GM21825 (cell line): ENCODE data around the gene IFNA16.
"Not testable (repeated sequence)": the region's sequence is repeated elsewhere in the genome, so short reads cannot be mapped to it uniquely, and the experiment has no call there.

ENCODE experiments used
- ATAC-seq: cut with Tn5 transposase; IDR thresholded peaks from one replicate; pipeline ENCODE4 v1.9.1; 2021; ENCODE audit warnings: mild to moderate bottlenecking, moderate library complexity; ENCODE audit not compliant: unreplicated experiment

Gene IFNA16

DNA sequence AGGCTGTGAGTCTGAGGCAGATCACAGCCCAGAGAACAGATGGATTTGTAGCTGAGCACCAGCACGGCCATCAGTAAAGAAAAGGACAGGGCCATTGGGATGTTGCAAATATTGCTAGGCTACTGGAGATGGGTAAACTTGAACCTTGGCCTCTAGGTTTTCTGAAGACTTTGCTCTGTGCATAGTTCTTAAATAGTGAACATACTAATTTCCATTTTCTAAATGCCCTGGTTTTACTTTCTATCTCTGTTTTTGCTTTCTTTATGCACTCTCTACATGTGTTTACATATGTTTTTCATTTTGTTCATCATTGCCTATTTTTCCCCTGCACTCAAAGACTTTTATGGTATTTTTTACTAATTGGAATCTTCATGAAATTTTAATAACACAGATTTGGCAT lies at the start of gene IFNA16:
IFNA16 (minus strand) TSS at position 101 of the 400 bp plus-strand sequence; CDS start at position 95, 6 bp downstream.
- ATAC-seq = not testable (repeated sequence)

DNA sequence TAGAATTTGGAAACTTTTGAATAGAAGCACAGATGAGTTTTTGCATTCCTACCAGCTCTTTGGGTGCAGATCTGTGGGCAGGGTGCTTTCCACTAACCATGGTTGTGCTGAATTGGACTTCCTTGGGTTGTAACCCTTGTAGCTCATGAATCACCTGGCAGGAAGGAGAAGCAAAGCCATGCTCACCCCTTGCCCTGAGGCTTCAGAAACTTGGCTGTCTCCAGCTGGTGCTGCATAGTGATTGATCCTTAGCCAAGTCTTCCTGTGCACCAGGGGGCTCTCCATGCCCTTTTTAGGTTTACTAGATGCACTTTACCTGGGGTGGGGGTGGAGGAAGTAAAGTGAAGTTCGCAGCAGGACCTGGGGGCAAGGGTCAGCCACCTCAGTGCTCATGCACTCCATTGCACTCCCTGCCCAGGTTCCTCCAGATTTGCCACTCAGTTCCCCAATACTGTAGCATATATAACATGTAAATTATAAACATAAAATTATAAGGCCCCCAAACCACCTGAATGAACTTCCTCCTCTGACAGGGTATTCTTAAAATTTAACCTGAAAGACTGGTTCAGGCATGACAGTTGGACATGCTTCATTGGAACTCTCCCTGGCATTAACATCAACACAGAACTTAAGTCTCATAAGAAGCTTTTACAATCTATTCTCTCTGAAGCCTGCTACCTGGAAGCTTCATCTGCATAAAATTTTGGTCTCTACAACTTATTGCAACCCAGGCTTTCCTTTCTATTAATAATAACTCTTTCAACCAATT lies 48.5 kb upstream of the IFNA16 start:
- ATAC-seq = no peak

DNA sequence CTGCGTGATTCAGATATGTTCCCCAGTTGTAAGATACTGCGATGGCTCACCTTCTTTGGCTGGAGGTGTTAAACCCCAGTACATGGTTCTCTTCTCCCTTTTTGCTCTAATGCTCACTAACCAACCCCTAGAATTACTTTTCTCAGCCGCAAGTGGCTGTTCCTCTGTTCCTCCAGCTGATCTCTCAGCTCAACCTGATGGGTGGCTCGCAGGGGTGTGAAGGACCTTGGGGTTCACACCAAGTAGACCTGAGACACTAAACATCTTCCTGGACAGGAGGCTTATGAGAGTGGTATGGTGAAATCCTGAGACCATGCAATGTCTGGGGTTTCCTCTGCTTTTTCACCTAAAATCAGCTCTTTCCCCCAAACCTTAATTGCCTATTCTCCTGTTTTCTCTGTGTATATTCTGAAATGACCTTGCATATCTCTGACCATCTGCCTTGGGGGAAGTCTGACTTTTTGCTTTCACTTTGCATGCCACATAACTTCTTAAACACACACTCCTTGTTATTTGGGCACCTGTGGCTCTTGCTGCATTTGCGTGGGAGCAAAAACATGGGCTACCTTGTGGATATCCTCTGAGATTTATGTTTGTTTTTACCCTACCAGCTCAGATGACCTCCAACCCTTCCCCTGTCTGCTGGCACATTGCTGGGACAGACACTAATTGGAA lies 38.6 kb upstream of the IFNA16 start:
- no peak for ATAC-seq

DNA sequence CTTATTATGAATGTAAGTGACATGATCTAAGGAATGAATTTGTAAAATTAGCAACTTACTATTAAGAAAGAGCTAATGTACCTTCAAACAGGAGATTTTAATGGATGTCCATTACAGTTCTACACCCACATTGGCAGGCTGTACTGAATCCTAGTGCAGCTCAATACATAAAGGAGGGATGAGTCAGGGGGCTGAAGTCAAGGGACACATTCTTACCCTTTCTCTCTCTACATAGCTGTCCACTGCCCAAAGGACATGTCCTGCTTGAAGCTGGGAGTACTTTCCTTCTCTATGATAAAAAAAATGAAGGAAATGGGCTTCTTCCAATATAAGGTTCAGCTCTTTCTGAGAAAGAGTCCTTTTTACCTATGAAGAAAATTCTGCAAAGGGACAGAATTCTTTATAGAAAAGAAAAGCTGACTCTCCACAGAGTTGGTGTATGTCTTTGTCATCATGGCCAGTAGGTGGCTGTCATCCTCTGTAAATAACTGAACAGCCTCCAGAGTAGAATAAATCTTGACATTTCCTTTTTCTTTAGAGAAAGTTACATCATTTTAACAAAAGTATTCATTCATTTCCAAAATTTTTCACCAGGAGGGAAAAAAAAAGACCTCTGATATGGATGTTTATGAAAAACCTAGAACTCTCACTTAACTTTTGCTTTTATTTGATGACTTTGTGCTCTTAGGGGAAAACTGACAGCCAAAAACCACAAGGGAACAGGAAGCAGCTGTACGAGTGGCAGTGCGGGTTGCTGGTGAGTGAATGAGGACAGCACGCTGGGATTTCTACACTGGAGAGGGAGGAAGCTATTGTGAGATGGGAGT lies 35.8 kb upstream of the IFNA16 start:
- peak; percentile 73 for ATAC-seq

DNA sequence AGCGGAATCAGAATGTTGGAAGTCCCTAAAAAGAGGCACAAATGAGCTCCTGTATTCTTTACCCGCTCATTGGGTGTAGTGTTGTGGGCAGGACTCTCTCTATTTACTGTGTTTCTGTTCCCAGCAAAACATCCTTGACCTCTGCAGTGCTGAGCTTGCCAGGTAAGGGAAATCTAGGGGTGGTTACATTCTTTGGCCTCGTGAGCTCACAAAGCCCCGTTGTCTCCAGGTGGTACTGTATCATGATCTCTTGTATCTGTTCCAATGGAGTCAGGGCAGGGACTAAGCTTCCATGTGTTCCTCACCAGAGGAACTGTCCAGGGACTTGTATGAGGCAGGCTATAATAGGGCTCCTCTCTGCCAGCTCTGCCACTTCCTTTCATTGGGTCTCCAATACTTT lies 34.5 kb upstream of the IFNA16 start:
- ATAC-seq = no peak

DNA sequence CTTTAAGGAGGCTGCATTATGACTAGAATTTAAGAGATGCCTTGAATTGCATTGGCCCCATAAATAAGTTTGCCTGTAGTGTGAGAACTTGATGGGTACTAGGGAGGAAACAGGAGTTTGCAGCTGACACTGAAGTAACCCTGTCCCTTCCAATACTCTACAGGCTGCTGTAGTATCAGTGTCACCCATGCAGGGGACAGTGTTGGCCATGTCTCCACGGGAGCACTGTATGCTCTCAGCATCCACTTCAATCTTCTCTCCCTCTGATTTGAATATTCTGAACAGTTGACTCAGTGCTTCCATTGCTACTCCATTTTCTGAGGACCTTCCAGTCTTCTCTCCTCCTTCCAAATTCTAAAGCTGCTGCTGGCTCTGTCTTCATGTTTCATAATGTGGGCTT lies 34.1 kb upstream of the IFNA16 start:
- ATAC-seq = no peak

DNA sequence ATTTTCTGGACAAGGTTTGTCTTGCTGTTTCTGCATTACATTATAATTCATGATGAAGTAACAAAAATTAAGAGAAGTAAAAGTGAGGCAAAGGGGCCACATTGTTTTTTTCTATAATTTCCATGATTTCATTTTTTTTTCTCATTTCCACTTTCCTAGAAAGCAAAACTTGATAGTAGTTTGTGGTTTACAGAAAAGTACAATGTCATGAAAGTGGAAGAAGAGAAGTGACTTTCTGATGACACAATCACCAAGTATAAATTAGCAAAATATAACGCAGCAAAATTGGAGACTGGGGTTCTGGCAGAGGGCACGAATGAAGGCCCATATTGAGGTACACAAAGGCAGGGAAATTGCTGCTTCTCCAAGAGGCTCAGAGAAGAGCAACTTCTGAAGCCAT lies 27.7 kb upstream of the IFNA16 start:
- no peak for ATAC-seq

DNA sequence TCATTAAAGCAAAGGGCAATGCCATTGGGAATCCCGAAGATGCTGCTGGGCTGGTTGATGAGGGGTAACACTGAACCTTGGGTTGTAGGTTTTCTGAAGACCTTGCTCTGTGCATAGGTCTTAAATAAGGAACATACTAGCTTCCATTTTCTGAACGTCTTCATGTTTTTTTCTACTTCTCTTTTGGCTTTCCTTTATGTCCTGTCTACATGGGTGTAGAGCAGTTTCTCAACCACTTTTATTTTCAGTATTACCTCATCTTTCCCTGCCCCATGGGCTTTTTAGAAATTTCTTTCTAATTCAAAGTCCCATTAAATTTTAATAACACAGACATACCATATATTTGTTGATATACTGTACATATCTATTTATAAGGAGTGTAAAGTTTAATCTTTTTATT lies 22.8 kb upstream of the IFNA16 start, which contains the start of gene IFNA14:
IFNA14 (minus strand) TSS at position 95 of the 400 bp plus-strand sequence; CDS start at position 25, 70 bp downstream.
- ATAC-seq = no peak

DNA sequence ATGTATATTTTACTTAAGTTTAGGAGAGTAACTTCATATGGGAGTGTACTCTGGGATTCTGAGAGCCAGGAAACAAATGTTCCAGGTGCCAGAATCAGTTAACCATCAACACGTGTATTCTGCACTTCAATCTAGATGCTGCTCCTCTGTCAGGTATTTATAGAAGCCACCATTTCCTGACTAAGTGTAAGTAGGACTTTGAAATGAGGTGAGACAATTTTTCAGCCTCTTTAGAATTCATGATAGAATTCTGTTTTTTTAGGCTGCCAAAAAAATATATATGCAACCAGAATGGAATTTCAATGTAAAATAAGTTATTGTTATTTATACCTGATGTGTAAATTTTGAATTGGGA lies 19.2 kb upstream of the IFNA16 start:
- not testable (repeated sequence) for ATAC-seq

DNA sequence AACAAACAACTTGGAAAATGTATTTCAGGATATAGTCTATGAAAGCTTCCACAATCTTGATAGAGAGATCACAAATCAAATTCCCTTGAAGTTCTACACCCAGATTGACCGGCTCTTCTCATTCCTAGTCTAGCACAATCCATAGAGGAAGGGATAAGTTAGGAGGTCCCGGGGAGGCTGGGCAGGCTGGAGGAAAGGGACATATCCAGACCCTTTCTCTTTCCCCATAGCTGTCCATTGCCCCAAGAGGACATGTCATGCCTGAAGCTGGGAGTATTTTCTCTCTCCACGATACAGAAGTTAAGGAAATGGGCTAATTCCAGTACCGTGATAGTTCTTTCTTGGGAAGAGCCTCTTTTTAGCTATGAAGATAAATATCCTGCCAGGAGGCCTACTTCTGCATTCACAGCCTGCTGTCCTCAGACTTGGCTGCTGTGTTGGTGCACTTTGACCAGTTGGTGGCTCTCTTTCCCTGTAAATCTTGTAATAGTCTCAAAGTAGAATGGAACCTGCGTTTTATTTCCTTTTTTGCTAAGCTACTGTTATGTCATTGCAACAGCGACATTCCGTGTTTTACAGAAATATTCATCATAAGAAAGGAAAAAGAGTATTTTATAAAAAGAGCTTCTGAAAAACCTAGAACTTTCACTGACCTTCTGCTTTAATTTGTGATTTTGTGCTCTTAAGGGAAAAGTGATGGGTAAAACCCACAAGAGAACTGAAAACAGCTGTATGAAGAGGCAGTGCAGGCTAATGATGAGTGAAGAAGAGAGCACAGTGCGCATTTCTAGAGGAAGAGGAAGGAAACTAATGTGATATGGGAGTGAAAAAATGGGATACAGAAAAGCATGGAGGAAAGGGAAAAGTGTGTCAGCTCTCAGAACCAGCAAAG lies 18.6 kb upstream of the IFNA16 start:
- ATAC-seq = peak; percentile 84

DNA sequence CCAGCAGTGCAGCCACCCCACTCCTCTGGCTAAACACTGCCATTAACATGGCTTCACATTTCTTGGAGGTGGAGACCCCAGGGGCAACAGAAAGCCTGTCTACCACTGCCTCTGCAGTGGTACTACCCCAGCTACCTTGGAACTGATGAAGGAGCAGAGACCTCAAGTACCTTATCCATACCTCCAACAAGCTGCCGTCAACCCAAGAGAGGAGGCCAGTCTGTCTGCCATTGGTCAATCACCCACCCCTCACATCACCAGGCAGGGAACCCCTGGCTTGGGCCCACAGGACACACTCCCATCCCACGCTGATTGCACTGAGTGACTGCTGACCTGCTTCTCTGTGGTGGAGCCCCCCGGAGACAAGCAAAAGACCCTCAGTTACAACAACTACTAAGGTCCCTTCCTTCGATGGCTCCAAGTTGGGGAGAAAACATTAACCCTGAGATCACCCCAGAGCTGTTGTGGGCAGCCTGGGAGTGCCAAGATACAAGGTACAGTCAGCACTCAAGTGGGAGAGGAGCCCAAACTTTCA lies 17.1 kb upstream of the IFNA16 start:
- ATAC-seq = no peak

DNA sequence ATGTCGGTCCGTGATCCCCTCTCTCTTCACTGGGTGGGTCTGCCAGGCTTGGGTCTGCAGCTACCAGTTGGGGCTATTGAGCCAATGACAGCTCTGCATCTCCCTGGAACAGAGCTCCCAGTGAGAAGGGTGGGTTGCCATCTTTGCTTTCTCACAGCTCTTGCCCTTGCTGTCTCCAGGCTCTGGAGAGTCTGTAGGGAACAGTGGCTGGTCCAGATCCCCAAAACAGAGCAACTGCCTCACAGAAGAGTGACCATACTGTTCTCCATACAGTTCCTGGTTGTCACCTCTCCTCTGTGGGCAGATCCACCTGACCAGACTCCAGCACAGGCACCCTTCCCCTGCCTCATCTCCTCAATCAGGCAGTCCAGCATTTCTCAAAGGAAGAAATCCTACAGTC lies 16.1 kb upstream of the IFNA16 start:
- no peak for ATAC-seq

DNA sequence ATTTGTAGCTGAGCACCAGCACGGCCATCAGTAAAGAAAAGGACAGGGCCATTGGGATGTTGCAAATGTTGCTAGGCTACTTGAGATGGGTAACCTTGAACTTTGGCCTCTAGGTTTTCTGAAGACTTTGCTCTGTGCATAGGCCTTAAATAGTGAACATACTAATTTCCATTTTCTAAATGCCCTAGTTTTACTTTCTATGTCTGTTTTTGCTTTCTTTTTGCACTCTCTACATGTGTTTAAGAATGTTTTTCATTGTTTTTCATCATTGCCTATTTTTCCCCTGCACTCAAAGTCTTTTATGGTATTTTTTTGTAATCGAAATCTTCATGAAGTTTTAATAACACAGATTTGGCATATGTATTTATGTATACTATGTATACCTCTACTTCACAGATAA lies 11.0 kb upstream of the IFNA16 start, which contains the start of gene IFNA17:
IFNA17 (minus strand) TSS at position 101 of the 400 bp plus-strand sequence; CDS start at position 52, 49 bp downstream.
- no peak for ATAC-seq

DNA sequence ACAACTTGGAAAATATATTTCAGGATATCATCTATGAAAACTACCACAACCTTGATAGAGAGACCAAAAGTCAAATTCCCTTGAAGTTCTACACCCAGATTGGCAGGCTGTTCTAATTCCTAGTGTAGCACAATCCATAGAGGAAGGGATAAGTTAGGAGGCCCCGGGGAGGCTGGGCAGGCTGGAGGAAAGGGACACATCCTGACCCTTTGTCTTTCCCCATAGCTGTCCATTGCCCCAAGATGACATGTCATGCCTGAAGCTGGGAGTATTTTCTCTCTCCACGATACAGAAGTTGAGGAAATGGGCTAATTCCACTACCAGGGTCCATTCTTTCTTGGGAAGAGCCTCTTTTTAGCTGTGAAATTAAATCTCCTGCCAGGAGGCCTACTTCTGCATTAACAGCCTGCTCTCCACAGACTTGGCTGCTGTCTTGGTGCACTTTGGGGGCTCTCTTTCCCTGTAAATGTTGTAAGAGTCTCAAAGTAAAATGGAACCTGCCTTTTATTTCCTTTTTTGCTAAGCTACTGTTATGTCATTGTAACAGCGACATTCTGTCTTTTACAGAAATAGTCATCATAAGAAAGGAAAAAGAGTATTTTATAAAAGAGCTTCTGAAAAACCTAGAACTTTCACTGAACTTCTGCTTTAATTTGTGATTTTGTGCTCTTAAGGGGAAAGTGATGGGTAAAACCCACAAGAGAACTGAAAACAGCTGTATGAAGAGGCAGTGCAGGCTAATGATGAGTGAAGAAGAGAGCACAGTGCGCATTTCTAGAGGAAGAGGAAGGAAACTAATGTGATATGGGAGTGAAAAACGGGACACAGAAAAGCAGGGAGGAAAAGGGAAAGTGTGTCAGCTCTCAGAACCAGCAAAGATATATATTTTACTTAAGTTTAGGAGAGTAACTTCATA lies 3.4 kb downstream of the IFNA16 start:
- peak; percentile 67 for ATAC-seq

DNA sequence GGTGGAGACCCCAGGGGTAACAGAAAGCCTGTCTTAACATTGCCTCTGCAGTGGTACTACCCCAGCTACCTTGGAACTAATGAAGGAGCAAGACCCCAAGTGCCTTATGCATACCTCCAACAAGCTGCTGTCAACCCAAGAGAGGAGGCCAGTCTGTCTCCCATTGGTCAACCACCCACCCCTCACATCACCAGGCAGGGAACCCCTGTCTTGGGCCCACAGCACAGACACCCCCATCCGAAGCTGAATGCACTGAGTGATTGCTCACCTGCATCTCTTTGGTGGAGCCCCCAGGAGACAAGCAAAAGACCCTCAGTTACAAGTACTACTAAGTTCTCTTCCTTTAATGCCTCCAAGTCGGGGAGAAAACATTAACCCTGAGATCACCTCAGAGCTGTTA lies 5.0 kb downstream of the IFNA16 start:
- ATAC-seq = not testable (repeated sequence)

DNA sequence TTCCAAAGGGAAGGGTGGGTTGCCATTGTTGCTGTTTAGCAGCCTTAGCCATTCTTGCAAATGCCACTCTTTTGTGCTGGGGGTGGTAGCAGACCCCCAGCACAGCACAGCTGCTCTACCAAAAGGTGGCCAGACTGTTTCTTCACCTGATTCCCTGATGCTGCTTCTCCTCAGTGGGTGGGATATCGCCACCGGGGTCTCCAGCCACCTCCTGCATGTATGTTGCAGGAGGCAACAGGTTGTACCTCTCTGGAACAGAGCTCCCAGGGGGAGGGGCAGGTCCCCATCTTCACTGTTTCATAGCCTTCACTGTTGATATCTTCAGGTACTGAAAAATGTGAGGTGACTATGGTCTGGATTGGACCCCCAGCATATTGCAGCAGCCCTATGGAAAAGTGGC lies 6.3 kb downstream of the IFNA16 start:
- ATAC-seq = not testable (repeated sequence)

DNA sequence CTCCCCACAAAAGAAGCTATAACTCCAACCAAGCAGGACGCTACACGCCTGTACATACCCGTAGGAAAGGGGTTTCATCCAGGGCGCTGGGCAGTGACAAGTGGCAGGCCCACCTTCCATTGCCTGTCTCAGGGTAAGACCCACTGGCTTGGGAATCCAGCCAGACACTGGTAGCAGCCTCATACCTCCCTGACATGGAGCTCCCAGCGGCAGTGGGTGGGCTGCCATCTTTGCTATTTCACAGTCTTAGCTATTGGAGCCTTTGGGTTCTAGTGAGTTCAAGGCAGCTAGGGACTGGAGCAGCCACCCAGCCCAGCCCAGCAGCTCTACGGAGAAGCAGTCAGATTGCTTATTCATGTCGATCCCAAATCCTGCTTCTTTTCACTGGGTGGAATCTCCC lies 6.8 kb downstream of the IFNA16 start:
- no peak for ATAC-seq

DNA sequence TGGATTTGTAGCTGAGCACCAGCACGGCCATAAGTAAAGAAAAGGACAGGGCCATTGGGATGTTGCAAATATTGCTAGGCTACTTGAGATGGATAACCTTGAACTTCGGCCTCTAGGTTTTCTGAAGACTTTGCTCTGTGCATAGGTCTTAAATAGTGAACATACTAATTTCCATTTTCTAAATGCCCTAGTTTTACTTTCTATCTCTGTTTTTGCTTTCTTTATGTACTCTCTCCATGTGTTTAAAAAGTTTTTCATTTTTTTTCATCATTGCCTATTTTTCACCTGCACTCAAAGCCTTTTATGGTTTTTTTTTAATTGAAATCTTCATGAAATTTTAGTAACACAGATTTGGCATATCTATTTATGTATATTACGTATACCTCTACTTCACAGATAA lies 10.1 kb downstream of the IFNA16 start, which contains the start of gene IFNA10:
IFNA10 (minus strand) TSS at position 101 of the 400 bp plus-strand sequence; CDS start at position 55, 46 bp downstream.
- ATAC-seq = not testable (repeated sequence)

DNA sequence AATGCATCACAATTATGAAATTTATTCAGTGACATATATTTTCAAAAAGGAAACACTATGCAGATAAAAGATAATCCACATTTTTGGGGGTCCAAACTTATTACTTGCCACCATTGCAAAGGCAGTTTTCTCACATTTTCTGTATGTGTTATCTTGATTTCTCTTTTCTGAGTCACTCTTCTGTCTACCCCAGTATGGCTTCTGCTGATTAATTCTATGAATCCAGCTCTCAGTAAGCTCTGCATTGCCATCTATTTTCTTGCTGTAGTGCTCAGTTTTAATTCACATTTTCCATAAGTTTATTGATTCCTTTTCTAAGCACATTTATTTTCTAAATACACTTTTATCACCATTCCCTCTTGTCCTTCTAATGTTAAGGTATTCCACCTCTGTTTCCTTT lies 11.9 kb downstream of the IFNA16 start:
- ATAC-seq = no peak
